Tibial nerve (tissue), 3 donors: ENCODE results near the gene ABTB1.

Experiments
- CTCF ChIP-seq, 5 experiments: fragments of 200-600 bp in 3 of 5; fragments of 450-650 bp in 2 of 5; sonication (generic) in 3 of 5; IDR thresholded peaks; one replicate each; pipeline ENCODE4 v1.5.1; 2016 to 2019; ENCODE audit warnings: antibody characterized with exemption in 5 of 5, mild to moderate bottlenecking in 3 of 5, moderate library complexity in 2 of 5
- POLR2A ChIP-seq, 2 donors: fragments of 450-650 bp; IDR thresholded peaks; one replicate each; pipeline ENCODE4 v1.6.1; 2017; ENCODE audit warnings: antibody characterized with exemption in 2 of 2, mild to moderate bottlenecking in 2 of 2, moderate library complexity in 2 of 2

- TF ChIP-seq CTCF (IDR thresholded peaks at IDR 0.05) = no peak
- TF ChIP-seq POLR2A (IDR thresholded peaks at IDR 0.05) = no peak
Measured at GRCh38 chr3:127625821-127626220, 46.9 kb upstream of the ABTB1 start.
